Endothelial cell of umbilical vein (primary cell): ENCODE data around the gene ARHGAP15. TPM values are rescaled to one million over a fixed set of nuclear protein-coding genes. Genes with fewer than 3 reads are reported as not detected.

Experiments
- BruUV-seq: library from RNA; stranded (reverse); fragments of 400-500 nt; replicated peaks from 2 replicates; lab custom pipeline; 2021; lab: Mats Ljungman, UMichigan
- CTCF ChIA-PET: fragments of 300-600, 350-600 bp; sonication (Branson Sonifier 250); formaldehyde crosslinking; loops from one replicate; lab custom pipeline; 2021; ENCODE audit warnings: antibody characterized with exemption, inconsistent platforms; lab: Charles Lee
- POLR2A ChIA-PET: fragments of 300-600, 350-600 bp; sonication (Branson Sonifier 250); formaldehyde crosslinking; loops from one replicate; lab custom pipeline; 2021; ENCODE audit warnings: antibody characterized with exemption, inconsistent platforms; lab: Charles Lee
- DNase-seq: peaks from one replicate; pipeline ENCODE4 v3.0.0-alpha.2; 2011; ENCODE audit warnings: low read depth, low spot score
- FAIRE-seq: peaks from 2 replicates; lab custom pipeline; 2011; peaks lifted over from hg19 to GRCh38; lab: Jason Lieb, UNC
- H2AFZ ChIP-seq: 2 replicates; pipeline ENCODE4 v1.6.0; 2012; ENCODE audit warnings: low read depth, low read length, control low read depth, inconsistent platforms
- H3K27ac ChIP-seq: 2 replicates; pipeline ENCODE4 v1.5.1; 2011; ENCODE audit warnings: low read depth, mild to moderate bottlenecking, control low read depth, low read length, moderate library complexity; ENCODE audit not compliant: insufficient read depth
- H3K27me3 ChIP-seq, 2 experiments: 2 replicates each; pipeline versions ENCODE4 v1.6.0 to v1.6.1; 2011; ENCODE audit warnings: low read length in 2 of 2, mixed read lengths in 1 of 2; ENCODE audit not compliant: control insufficient read depth in 2 of 2, insufficient read depth in 2 of 2
- H3K36me3 ChIP-seq, 2 experiments: 2 replicates in 1 of 2; 3 replicates in 1 of 2; pipeline ENCODE4 v1.5.1; 2011; ENCODE audit warnings: low read length in 2 of 2, mild to moderate bottlenecking in 1 of 2, moderate library complexity in 1 of 2; ENCODE audit not compliant: control insufficient read depth in 2 of 2, insufficient read depth in 2 of 2; ENCODE audit errors: extremely low read depth in 1 of 2
- H3K4me1 ChIP-seq: 3 replicates; pipeline ENCODE4 v1.5.1; 2011; ENCODE audit warnings: mild to moderate bottlenecking, low read length; ENCODE audit not compliant: control insufficient read depth, insufficient read depth; ENCODE audit errors: extremely low read depth
- H3K4me2 ChIP-seq: 2 replicates; pipeline ENCODE4 v1.6.1; 2011; ENCODE audit warnings: low read length, control low read depth, mixed read lengths; ENCODE audit not compliant: insufficient read depth
- H3K4me3 ChIP-seq, 3 experiments: fragments of 200-600 bp in 1 of 3; sonication (generic), shearing (Covaris generic) in 1 of 3; replicated peaks in 1 of 3; 2 replicates each; pipeline ENCODE4 v1.5.1; 2011 to 2016; ENCODE audit warnings: control low read depth in 3 of 3, low read length in 3 of 3, mild to moderate bottlenecking in 2 of 3, inconsistent platforms in 1 of 3, low read depth in 1 of 3, moderate library complexity in 1 of 3; ENCODE audit not compliant: insufficient read depth in 1 of 3
- H3K79me2 ChIP-seq: 2 replicates; pipeline ENCODE4 v1.6.0; 2012; ENCODE audit warnings: low read length, inconsistent platforms; ENCODE audit not compliant: control insufficient read depth, insufficient read depth
- H3K9ac ChIP-seq: replicated peaks from 2 replicates; pipeline ENCODE3; 2011; ENCODE audit warnings: low read length, control low read depth; ENCODE audit not compliant: insufficient read depth; ENCODE audit errors: extremely low read depth
- H3K9me1 ChIP-seq: replicated peaks from 3 replicates; pipeline ENCODE4 v1.6.0; 2011; ENCODE audit warnings: mild to moderate bottlenecking, low read length; ENCODE audit not compliant: control insufficient read depth, insufficient read depth; ENCODE audit errors: extremely low read depth
- H3K9me3 ChIP-seq: replicated peaks from 2 replicates; pipeline ENCODE4 v1.5.1; 2012; ENCODE audit warnings: low read length, inconsistent platforms; ENCODE audit not compliant: control insufficient read depth, insufficient read depth
- H4K20me1 ChIP-seq: replicated peaks from 2 replicates; pipeline ENCODE3; 2011; ENCODE audit warnings: mild to moderate bottlenecking, low read length; ENCODE audit not compliant: control insufficient read depth, insufficient read depth; ENCODE audit errors: extremely low read depth
- CTCF ChIP-seq, 2 donors: IDR thresholded peaks; 1 replicate in 1 of 2; 2 replicates in 1 of 2; pipeline ENCODE4 v1.5.1; 2011; ENCODE audit warnings: low read length in 2 of 2, mild to moderate bottlenecking in 2 of 2, moderate library complexity in 2 of 2, control low read depth in 1 of 2, inconsistent platforms in 1 of 2, low read depth in 1 of 2; ENCODE audit not compliant: insufficient read depth in 1 of 2; ENCODE audit errors: extremely low read depth in 1 of 2
- EZH2 ChIP-seq: IDR thresholded peaks from 2 replicates; pipeline ENCODE4 v1.6.1; 2012; ENCODE audit warnings: borderline replicate concordance, low read depth, mild to moderate bottlenecking, moderate library complexity, low read length, inconsistent platforms; ENCODE audit not compliant: severe bottlenecking
- FOS ChIP-seq: IDR thresholded peaks from 2 replicates; pipeline ENCODE4 v1.6.1; 2011; ENCODE audit warnings: mild to moderate bottlenecking, low read length, moderate library complexity, borderline replicate concordance; ENCODE audit not compliant: insufficient read depth
- dilution Hi-C: fragments of 300-500 bp; cut with MboI; formaldehyde crosslinking; loops from one replicate; pipeline ENCODE4 v1.15.0; 2019; ENCODE audit warnings: low sequenced_read_pairs; ENCODE audit not compliant: extremely low pct_ligation_motif_present
- intact Hi-C: fragments of 100-400 bp; cut with micrococcal nuclease; formaldehyde crosslinking; loops from one replicate; pipeline ENCODE4 v1.10.0; 2022
- polyA plus RNA-seq, 4 experiments: library from polyadenylated mRNA; depleted of rRNA in 3 of 4; stranded (reverse) in 3 of 4; unstranded in 1 of 4; fragments of >200 nt; gene quantifications; 2 replicates each; pipeline versions ENCODE4 v1.2.1 to v1.2.3, GENCODE V29; 2011 to 2012; ENCODE audit warnings: missing spikeins in 1 of 4
- total RNA-seq: library from RNA; stranded (reverse); gene quantifications from 2 replicates; pipeline ENCODE4 v1.2.3, GENCODE V29; 2021

Gene ARHGAP15
- total and polyA plus RNA-seq, 2 donors (not counting 3 experiments of a cell fraction or from before 2014, with no cell fraction given), result not detected

GRCh38 chr2:143473216-143473615 is 344.0 kb downstream of the ARHGAP15 start:
- Histone ChIP-seq H3K27ac (no peak overlapping the region), H2AFZ (peak overlapping the region; percentile 70)
- FAIRE-seq, result peak; percentile 43

GRCh38 chr2:143473820-143474219 is 344.6 kb downstream of the ARHGAP15 start:
- no peak for TF ChIP-seq CTCF (IDR thresholded peaks at IDR 0.05; ENCODE audit: extremely low read depth in 1 of 2, insufficient read depth in 1 of 2, low read depth in 1 of 2, low read length in 2 of 2)
- DNase-seq (no peak), FAIRE-seq (no peak)
- Histone ChIP-seq H3K36me3 (no peaks in the 10 kb centered on the region), H3K27me3 (no peaks in the 10 kb centered on the region), H3K4me3 (no peak overlapping the region), H3K9me1 (no peaks in the 10 kb centered on the region), H3K4me2 (no peak overlapping the region), H3K9ac (no peak overlapping the region), H3K27ac (no peak overlapping the region), H3K9me3 (no peaks in the 10 kb centered on the region), H3K79me2 (no peaks in the 10 kb centered on the region), H2AFZ (no peak overlapping the region), H4K20me1 (no peaks in the 10 kb centered on the region), H3K4me1 (peaks cover 8% of the 10 kb centered on the region)
- ChIA-PET POLR2A (no interaction called here), CTCF (interaction anchor here (1.0 to 1.8 kb wide), 5 partner anchors 8 to 214 kb away, joined by 3 to 5 read pairs (median 4); no protein-coding TSS in a partner anchor)
- dilution Hi-C loops (no loop called here), intact Hi-C loops (no loop called here)
- no TSS peak for BruUV-seq

More at GRCh38 chr2:143473216-143473615, 344.0 kb downstream of the ARHGAP15 start:
- CTCF ChIA-PET, result interaction anchor here (1.0 to 1.8 kb wide), 5 partner anchors 9 to 214 kb away, joined by 3 to 5 read pairs (median 4); no protein-coding TSS in a partner anchor
- no TSS peak for BruUV-seq
- Histone ChIP-seq H3K36me3 (no peaks in the 10 kb centered on the region), H3K4me1 (peaks cover 8% of the 10 kb centered on the region), H3K4me2 (peak overlapping the region; percentile 2), H3K79me2 (no peaks in the 10 kb centered on the region), H4K20me1 (no peaks in the 10 kb centered on the region), H3K9me3 (no peaks in the 10 kb centered on the region), H3K9me1 (no peaks in the 10 kb centered on the region), H3K27me3 (no peaks in the 10 kb centered on the region), H3K4me3 (no peak overlapping the region), H3K9ac (no peak overlapping the region)
- peak; percentile 51 for DNase-seq
- POLR2A ChIA-PET, result no interaction called here
- intact Hi-C loops, result no loop called here
- dilution Hi-C loops, result no loop called here
- peak; percentile 56 for TF ChIP-seq FOS
- no peak for TF ChIP-seq EZH2
